ENCODE data around the gene C1QTNF12. TPM values are rescaled to one million over a fixed set of nuclear protein-coding genes. Genes with fewer than 3 reads are reported as not detected.

The C1QTNF12 gene
- total RNA-seq, 2 donors from 2014 or later = not detected

- TF ChIP-seq CTCF (IDR thresholded peaks at IDR 0.05) = no peak
- no peaks in the 10 kb centered on the region for H3K27me3 ChIP-seq
- H3K4me1 ChIP-seq = peaks cover 0 to 43% of the 10 kb centered on the region in 2 donors
- H3K4me3 ChIP-seq = peak within 1 kb of the TSS; percentile 88 to 96
- H3K36me3 ChIP-seq = peaks cover 15% of the 10 kb centered on the region
- no peaks in the 10 kb centered on the region for H3K9me3 ChIP-seq
- no peak for DNase-seq (ENCODE audit: low spot score)
- peak within 1 kb of the TSS; percentile 96 to 98 for H3K27ac ChIP-seq
These were observed 14.2 kb downstream of the C1QTNF12 start, which contains the start of gene B3GALT6 for GRCh38 chr1:1232208-1232795. B3GALT6 (plus strand) TSS chr1:1232237; CDS start chr1:1232279, 42 bp downstream.

DNA sequence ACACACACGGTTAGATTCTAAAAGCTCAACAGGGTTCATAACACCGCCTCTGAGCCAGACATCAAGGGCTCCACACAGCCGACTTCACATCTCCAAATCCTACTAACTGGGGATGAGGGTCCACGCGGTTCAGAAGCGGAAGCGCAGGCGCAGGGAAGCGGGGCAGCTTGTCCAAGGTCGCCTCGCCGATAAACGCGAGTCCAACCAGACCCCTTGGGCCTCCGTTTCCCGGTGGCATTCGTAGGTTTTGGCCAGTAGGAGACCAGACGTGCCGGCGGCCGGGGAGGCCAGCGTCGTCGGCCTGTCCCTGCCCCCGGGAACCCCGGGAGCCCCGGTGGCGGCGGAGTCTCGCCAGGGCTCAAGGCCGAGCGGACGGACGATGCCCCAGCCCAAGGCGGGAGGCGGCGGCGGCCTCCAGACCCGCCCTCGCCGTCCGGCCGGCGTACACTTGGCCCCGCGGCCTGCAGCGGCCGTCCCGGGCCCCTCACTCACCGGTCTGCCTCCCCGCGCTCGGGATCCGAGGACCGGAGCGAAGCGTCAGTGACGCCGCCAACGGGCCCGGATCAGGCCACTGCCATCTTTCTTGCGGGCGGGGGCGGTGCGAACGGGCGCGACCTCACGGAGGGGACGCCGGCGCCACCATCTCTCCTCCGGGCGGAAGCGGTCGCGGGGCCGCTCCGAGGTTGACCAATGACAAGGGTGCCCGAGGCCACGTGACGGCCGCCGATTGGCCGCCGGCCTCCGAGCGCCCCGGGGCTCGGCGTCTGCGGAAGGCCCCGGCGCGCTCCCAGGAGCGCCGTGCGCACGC is 14.9 kb downstream of the C1QTNF12 start, which contains the start of gene SDF4:
Gene SDF4 (minus strand): TSS at position 602 of the 808 bp plus-strand sequence. CDS start 3,229 bp downstream, outside the sequence.
- no peaks in the 10 kb centered on the region for H3K27me3 ChIP-seq
- H3K9me3 ChIP-seq = no peaks in the 10 kb centered on the region
- H3K27ac ChIP-seq = peak within 1 kb of the TSS; percentile 96 to 98
- TF ChIP-seq CTCF (IDR thresholded peaks at IDR 0.05) = no peak
- peaks cover 19% of the 10 kb centered on the region for H3K36me3 ChIP-seq
- H3K4me3 ChIP-seq = peak within 1 kb of the TSS; percentile 88 to 96
- peaks cover 0 to 39% of the 10 kb centered on the region in 2 donors for H3K4me1 ChIP-seq
- peak; percentile 96 for DNase-seq (ENCODE audit: low spot score)

GRCh38 chr1:1230656-1231399 is 15.7 kb downstream of the C1QTNF12 start:
- H3K4me3 ChIP-seq = peak overlapping the region; percentile 88 to 96
- no peak for DNase-seq (ENCODE audit: low spot score)
- H3K27ac ChIP-seq = peak overlapping the region; percentile 96 to 98
- no peaks in the 10 kb centered on the region for H3K27me3 ChIP-seq
- no peak for TF ChIP-seq CTCF (IDR thresholded peaks at IDR 0.05)
- peaks cover 22% of the 10 kb centered on the region for H3K36me3 ChIP-seq
- H3K9me3 ChIP-seq = no peaks in the 10 kb centered on the region
- H3K4me1 ChIP-seq = peaks cover 0 to 44% of the 10 kb centered on the region in 2 donors

GRCh38 chr1:1229770-1230169 is 16.8 kb downstream of the C1QTNF12 start:
- Histone ChIP-seq H3K4me1 (peaks cover 0 to 54% of the 10 kb centered on the region in 2 donors), H3K4me3 (no peak overlapping the region), H3K36me3 (peaks cover 22% of the 10 kb centered on the region), H3K27me3 (no peaks in the 10 kb centered on the region), H3K27ac (peak overlapping the region in 1 of 2 donors; percentile 31), H3K9me3 (no peaks in the 10 kb centered on the region)
- no peak for DNase-seq (ENCODE audit: low spot score)
- no peak for TF ChIP-seq CTCF (IDR thresholded peaks at IDR 0.05)

GRCh38 chr1:1228596-1229321 is 17.8 kb downstream of the C1QTNF12 start:
- Histone ChIP-seq H3K4me1 (peaks cover 0 to 54% of the 10 kb centered on the region in 2 donors), H3K27me3 (no peaks in the 10 kb centered on the region), H3K4me3 (no peak overlapping the region), H3K36me3 (peaks cover 29% of the 10 kb centered on the region), H3K9me3 (no peaks in the 10 kb centered on the region), H3K27ac (no peak overlapping the region)
- TF ChIP-seq CTCF (IDR thresholded peaks at IDR 0.05) = no peak
- DNase-seq (ENCODE audit: low spot score) = no peak
